ENCODE measurements around the gene CCND2.

DNA sequence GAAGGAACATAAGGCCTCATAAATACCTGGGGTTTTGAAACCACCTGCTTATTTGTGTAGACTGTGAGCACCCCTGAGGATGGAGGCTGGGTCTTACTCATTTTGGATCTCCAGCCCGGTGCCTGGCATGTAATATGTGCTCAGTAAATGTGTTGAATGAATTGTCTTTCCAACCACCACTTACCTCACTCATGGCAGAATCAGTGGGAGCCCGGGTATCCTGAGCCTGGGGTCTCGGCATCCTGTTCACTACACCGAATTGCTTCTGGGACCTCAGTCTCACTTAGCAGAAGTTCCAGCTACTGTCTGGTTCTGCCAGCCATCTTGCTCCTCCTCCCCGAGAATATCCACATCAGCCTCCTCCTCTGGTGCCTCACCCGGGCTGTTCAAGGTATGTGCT is 43.0 kb upstream of the CCND2 start:
- TF ChIP-seq, protein P1, sequence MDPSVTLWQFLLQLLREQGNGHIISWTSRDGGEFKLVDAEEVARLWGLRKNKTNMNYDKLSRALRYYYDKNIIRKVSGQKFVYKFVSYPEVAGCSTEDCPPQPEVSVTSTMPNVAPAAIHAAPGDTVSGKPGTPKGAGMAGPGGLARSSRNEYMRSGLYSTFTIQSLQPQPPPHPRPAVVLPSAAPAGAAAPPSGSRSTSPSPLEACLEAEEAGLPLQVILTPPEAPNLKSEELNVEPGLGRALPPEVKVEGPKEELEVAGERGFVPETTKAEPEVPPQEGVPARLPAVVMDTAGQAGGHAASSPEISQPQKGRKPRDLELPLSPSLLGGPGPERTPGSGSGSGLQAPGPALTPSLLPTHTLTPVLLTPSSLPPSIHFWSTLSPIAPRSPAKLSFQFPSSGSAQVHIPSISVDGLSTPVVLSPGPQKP (IDR thresholded peaks at IDR 0.05; ENCODE audit: borderline replicate concordance, low read depth, low read length): no peak
- no peak for TF ChIP-seq MXI1 (IDR thresholded peaks at IDR 0.05; ENCODE audit: borderline replicate concordance, low read depth, low read length)
- TF ChIP-seq, protein P2, sequence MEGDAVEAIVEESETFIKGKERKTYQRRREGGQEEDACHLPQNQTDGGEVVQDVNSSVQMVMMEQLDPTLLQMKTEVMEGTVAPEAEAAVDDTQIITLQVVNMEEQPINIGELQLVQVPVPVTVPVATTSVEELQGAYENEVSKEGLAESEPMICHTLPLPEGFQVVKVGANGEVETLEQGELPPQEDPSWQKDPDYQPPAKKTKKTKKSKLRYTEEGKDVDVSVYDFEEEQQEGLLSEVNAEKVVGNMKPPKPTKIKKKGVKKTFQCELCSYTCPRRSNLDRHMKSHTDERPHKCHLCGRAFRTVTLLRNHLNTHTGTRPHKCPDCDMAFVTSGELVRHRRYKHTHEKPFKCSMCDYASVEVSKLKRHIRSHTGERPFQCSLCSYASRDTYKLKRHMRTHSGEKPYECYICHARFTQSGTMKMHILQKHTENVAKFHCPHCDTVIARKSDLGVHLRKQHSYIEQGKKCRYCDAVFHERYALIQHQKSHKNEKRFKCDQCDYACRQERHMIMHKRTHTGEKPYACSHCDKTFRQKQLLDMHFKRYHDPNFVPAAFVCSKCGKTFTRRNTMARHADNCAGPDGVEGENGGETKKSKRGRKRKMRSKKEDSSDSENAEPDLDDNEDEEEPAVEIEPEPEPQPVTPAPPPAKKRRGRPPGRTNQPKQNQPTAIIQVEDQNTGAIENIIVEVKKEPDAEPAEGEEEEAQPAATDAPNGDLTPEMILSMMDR (conservative IDR thresholded peaks at IDR 0.05; ENCODE audit: low read depth, low read length): no peak
- TF ChIP-seq MAFK (IDR thresholded peaks at IDR 0.05; ENCODE audit: low read depth, low read length): no peak
- no peak for TF ChIP-seq RCOR1 (IDR thresholded peaks at IDR 0.05; ENCODE audit: insufficient replicate concordance, low read length)
- TF ChIP-seq POLR2A (IDR thresholded peaks at IDR 0.05; ENCODE audit: low read depth, low read length): no peak
- TF ChIP-seq SMC3 (IDR thresholded peaks at IDR 0.05; ENCODE audit: low read depth, low read length): no peak
- TF ChIP-seq, protein P3, sequence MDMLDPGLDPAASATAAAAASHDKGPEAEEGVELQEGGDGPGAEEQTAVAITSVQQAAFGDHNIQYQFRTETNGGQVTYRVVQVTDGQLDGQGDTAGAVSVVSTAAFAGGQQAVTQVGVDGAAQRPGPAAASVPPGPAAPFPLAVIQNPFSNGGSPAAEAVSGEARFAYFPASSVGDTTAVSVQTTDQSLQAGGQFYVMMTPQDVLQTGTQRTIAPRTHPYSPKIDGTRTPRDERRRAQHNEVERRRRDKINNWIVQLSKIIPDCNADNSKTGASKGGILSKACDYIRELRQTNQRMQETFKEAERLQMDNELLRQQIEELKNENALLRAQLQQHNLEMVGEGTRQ (IDR thresholded peaks at IDR 0.05; ENCODE audit: low read depth, low read length): no peak

All from IMR-90 (cell line).